K562 (cell line): ENCODE results near the gene AIFM1. TPM values are rescaled to one million over a fixed set of nuclear protein-coding genes. Genes with fewer than 3 reads are reported as not detected.

Source experiments
- HEY1 ChIP-seq: fragments of 250-450 bp; sonication (Bioruptor Pico); IDR thresholded peaks from 2 replicates; pipeline ENCODE4 v1.5.0; 2020; ENCODE audit warnings: mild to moderate bottlenecking, moderate library complexity, borderline replicate concordance
- HNRNPL ChIP-seq: fragments of 200-400 bp; formaldehyde crosslinking; IDR thresholded peaks from 2 replicates; pipeline ENCODE4 v1.6.1; 2017; ENCODE audit warnings: low read depth, mild to moderate bottlenecking, low read length
- KLF1 ChIP-seq: fragments of 450-650 bp; IDR thresholded peaks from 2 replicates; pipeline ENCODE4 v1.6.1; 2016; ENCODE audit warnings: missing genetic modification characterization, missing compliant biosample characterization
- MTA1 ChIP-seq: fragments of 450-650 bp; IDR thresholded peaks from 2 replicates; pipeline ENCODE4 v1.6.1; 2017; ENCODE audit warnings: borderline replicate concordance
- MYBL2 ChIP-seq, 2 experiments: fragments of 450-650 bp in 1 of 2; sonication (generic) in 1 of 2; formaldehyde crosslinking in 1 of 2; IDR thresholded peaks; 2 replicates each; pipeline versions ENCODE4 v1.6.1 to v1.8.1; 2017 to 2022; ENCODE audit warnings: borderline replicate concordance in 1 of 2, inconsistent platforms in 1 of 2, low read depth in 1 of 2, mild to moderate bottlenecking in 1 of 2, missing genetic modification reagents in 1 of 2, moderate library complexity in 1 of 2
- PHF20 ChIP-seq: fragments of 450-650 bp; IDR thresholded peaks from 2 replicates; pipeline ENCODE4 v1.6.1; 2018; ENCODE audit not compliant: partially characterized antibody
- POLR2H ChIP-seq: IDR thresholded peaks from 2 replicates; pipeline ENCODE4 v1.6.1; 2016; ENCODE audit warnings: missing genetic modification characterization, low read depth, mild to moderate bottlenecking, control low read depth, missing compliant biosample characterization, moderate library complexity
- RBM14 ChIP-seq: fragments of 200-400 bp; formaldehyde crosslinking; IDR thresholded peaks from 2 replicates; pipeline ENCODE4 v1.6.1; 2018; ENCODE audit warnings: low read depth, mild to moderate bottlenecking, low read length, moderate library complexity, borderline replicate concordance; ENCODE audit not compliant: insufficient read depth
- SETDB1 ChIP-seq: IDR thresholded peaks from one replicate; pipeline ENCODE4 v1.6.1; 2012; ENCODE audit warnings: low read length, control low read depth, inconsistent platforms
- SIN3A ChIP-seq, 2 experiments: fragments of 150-350 bp in 1 of 2; IDR thresholded peaks; 2 replicates each; pipeline ENCODE4 v1.6.1; 2011 to 2016; ENCODE audit warnings: borderline replicate concordance in 2 of 2, low read depth in 2 of 2, low read length in 2 of 2, mild to moderate bottlenecking in 2 of 2, moderate library complexity in 2 of 2; ENCODE audit not compliant: control insufficient read depth in 1 of 2
- TEAD1 ChIP-seq, 2 experiments: fragments of 450-650 bp in 1 of 2; sonication (generic) in 1 of 2; formaldehyde crosslinking; IDR thresholded peaks; 2 replicates each; pipeline versions ENCODE4 v1.4.0 to v1.8.0; 2020 to 2022; ENCODE audit warnings: mild to moderate bottlenecking in 2 of 2, missing genetic modification reagents in 1 of 2
- THRAP3 ChIP-seq: fragments of 450-650 bp; IDR thresholded peaks from 2 replicates; pipeline ENCODE4 v1.6.1; 2016; ENCODE audit warnings: mild to moderate bottlenecking, inconsistent platforms, borderline replicate concordance
- YY1 ChIP-seq, 3 experiments: IDR thresholded peaks; 2 replicates each; pipeline ENCODE4 v1.6.1; 2011; ENCODE audit warnings: low read length in 2 of 3, mild to moderate bottlenecking in 2 of 3, moderate library complexity in 2 of 3, borderline replicate concordance in 1 of 3, control low read depth in 1 of 3, low read depth in 1 of 3; ENCODE audit not compliant: insufficient read depth in 3 of 3, insufficient replicate concordance in 2 of 3, control insufficient read depth in 1 of 3, insufficient read length in 1 of 3; ENCODE audit errors: extremely low read depth in 1 of 3
- ZNF175 ChIP-seq: fragments of 200-800 bp; sonication (Bioruptor generic); IDR thresholded peaks from 2 replicates; pipeline ENCODE4 v1.6.1; 2016; ENCODE audit warnings: low read depth, mild to moderate bottlenecking, missing genetic modification characterization, missing compliant biosample characterization
- ZNF184 ChIP-seq: sonication (generic); formaldehyde crosslinking; IDR thresholded peaks from 2 replicates; pipeline ENCODE4 v1.5.0; 2020; ENCODE audit warnings: missing genetic modification reagents
- ZNF311 ChIP-seq: fragments of 250-450 bp; sonication (Bioruptor Pico); IDR thresholded peaks from 2 replicates; pipeline ENCODE4 v1.4.0; 2020; ENCODE audit warnings: mild to moderate bottlenecking, moderate library complexity
- ZNF57 ChIP-seq: fragments of 450-650 bp; formaldehyde crosslinking; IDR thresholded peaks from 2 replicates; pipeline ENCODE4 v1.4.0; 2020; ENCODE audit warnings: mild to moderate bottlenecking, moderate library complexity
- ZNF644 ChIP-seq: fragments of 200-800 bp; sonication (Bioruptor generic); IDR thresholded peaks from 2 replicates; pipeline ENCODE4 v1.6.1; 2016; ENCODE audit warnings: low read depth, missing genetic modification characterization, missing compliant biosample characterization
- ZNF766 ChIP-seq: fragments of 200-800 bp; sonication (Bioruptor generic); conservative IDR thresholded peaks from 2 replicates; pipeline ENCODE4 v1.6.1; 2016; ENCODE audit warnings: missing genetic modification characterization, missing compliant biosample characterization
- ZNF830 ChIP-seq: fragments of 250-450 bp; sonication (Bioruptor Pico); IDR thresholded peaks from 2 replicates; pipeline ENCODE4 v1.5.0; 2021; ENCODE audit warnings: mild to moderate bottlenecking
- polyA plus RNA-seq, 8 experiments: library from polyadenylated mRNA; depleted of rRNA in 4 of 8; stranded (reverse) in 5 of 8; unstranded in 3 of 8; fragments of >200 nt; fragmentation: Nextera tagmentation in 2 of 8; fragmentation: Illumina TruSeq in 1 of 8; extraction: Ambion mirVana in 2 of 8; extraction: Trizol in 1 of 8; gene quantifications; 2 replicates each; pipeline versions ENCODE4 v1.2.1 to v1.2.3, GENCODE V29; 2011 to 2014; ENCODE audit warnings: inconsistent platforms in 1 of 8, missing spikeins in 1 of 8
- total RNA-seq, 7 experiments: library from RNA; depleted of rRNA in 6 of 7; stranded (reverse); fragments of >200 nt in 6 of 7; fragmentation: Illumina TruSeq in 2 of 7; extraction: Trizol in 2 of 7; gene quantifications; 2 replicates each; pipeline versions ENCODE4 v1.2.1 to v1.2.3, GENCODE V29; 2011 to 2021; ENCODE audit warnings: low replicate concordance in 1 of 7
- TF ChIP-seq, protein P1 (sequence below), 2 experiments: IDR thresholded peaks in 1 of 2; conservative IDR thresholded peaks in 1 of 2; 2 replicates each; pipeline ENCODE4 v1.6.1; 2016; ENCODE audit warnings: low read depth in 2 of 2, mild to moderate bottlenecking in 1 of 2, missing compliant biosample characterization in 1 of 2, missing genetic modification characterization in 1 of 2, moderate library complexity in 1 of 2
- TF ChIP-seq, protein P2 (sequence below): fragments of 250-450 bp; sonication (Bioruptor Pico); IDR thresholded peaks from 2 replicates; pipeline ENCODE4 v1.5.0; 2020; ENCODE audit warnings: mild to moderate bottlenecking

Gene AIFM1
- total and polyA plus RNA-seq, 9 of the 15 experiments (the other 6 are each of a cell fraction or from before 2014, with no cell fraction given): 51.0 to 117 (median 91.2) TPM

DNA sequence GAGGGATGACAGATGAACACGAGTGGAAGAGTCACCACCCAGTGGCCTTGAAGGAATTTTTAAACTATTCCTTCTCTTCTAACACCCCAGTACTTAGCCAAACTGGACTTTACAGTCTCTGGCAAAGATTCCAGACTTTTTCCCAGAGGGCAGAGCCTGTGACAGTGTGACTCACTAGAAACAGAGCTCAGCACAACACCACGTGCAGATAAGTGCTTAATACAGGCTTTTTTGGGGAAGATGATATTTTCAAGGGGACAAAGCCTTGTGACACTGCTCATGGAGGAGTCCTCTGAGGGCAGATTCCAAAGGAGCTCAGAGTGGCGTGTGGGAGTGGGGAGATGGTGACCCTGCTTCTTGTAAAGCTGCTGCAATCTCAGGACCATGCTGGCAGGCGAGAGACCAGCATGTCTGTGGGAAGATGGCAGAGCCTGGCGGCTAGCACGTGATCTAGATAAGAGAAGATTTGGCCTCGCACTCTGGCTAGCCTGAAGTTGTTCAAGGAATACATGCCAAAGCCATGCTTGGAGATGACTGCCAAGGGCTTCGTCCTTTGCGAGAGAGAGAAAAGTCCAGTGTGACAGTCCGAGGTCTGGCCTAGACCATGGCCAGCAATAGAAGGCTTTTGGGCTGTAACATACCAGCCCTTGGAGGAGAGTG lies 8.5 kb upstream of the AIFM1 start (continued):
- TF ChIP-seq KLF1 (tag): no peak
- TF ChIP-seq RBM14: no peak
- no peak for TF ChIP-seq ZNF184
- TF ChIP-seq ZNF766 (CRISPR knock-in tag): no peak
- TF ChIP-seq SETDB1: no peak
- no peak for TF ChIP-seq HNRNPL
- TF ChIP-seq HEY1 (CRISPR knock-in tag): no peak
- TF ChIP-seq POLR2H (tag): no peak
- TF ChIP-seq, protein P1, sequence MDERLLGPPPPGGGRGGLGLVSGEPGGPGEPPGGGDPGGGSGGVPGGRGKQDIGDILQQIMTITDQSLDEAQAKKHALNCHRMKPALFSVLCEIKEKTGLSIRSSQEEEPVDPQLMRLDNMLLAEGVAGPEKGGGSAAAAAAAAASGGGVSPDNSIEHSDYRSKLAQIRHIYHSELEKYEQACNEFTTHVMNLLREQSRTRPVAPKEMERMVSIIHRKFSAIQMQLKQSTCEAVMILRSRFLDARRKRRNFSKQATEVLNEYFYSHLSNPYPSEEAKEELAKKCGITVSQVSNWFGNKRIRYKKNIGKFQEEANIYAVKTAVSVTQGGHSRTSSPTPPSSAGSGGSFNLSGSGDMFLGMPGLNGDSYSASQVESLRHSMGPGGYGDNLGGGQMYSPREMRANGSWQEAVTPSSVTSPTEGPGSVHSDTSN (CRISPR knock-in tag; IDR thresholded peaks at IDR 0.05; ENCODE audit: low read depth): no peak
- TF ChIP-seq, protein P1 (tag; conservative IDR thresholded peaks at IDR 0.05; ENCODE audit: low read depth): no peak
- TF ChIP-seq YY1 (IDR thresholded peaks at IDR 0.05; ENCODE audit: borderline replicate concordance in 1 of 3, control insufficient read depth in 1 of 3, extremely low read depth in 1 of 3, insufficient read depth in 3 of 3, insufficient read length in 1 of 3, insufficient replicate concordance in 2 of 3, low read depth in 1 of 3, low read length in 2 of 3): peak in 1 of 3 experiments; percentile 34
- no peak for TF ChIP-seq ZNF311 (CRISPR knock-in tag)
- no peak for TF ChIP-seq PHF20
- no peak for TF ChIP-seq ZNF830 (CRISPR knock-in tag)
- no peak; the same call in 1 of the 2 replicates for TF ChIP-seq ZNF644 (tag)
- TF ChIP-seq TEAD1 (CRISPR knock-in tag; IDR thresholded peaks at IDR 0.05): no peak
- TF ChIP-seq ZNF57 (CRISPR knock-in tag): no peak
- TF ChIP-seq MTA1: no peak
- TF ChIP-seq, protein P2, sequence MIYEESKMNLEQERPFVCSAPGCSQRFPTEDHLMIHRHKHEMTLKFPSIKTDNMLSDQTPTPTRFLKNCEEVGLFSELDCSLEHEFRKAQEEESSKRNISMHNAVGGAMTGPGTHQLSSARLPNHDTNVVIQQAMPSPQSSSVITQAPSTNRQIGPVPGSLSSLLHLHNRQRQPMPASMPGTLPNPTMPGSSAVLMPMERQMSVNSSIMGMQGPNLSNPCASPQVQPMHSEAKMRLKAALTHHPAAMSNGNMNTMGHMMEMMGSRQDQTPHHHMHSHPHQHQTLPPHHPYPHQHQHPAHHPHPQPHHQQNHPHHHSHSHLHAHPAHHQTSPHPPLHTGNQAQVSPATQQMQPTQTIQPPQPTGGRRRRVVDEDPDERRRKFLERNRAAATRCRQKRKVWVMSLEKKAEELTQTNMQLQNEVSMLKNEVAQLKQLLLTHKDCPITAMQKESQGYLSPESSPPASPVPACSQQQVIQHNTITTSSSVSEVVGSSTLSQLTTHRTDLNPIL (CRISPR knock-in tag): no peak
- TF ChIP-seq SIN3A (IDR thresholded peaks at IDR 0.05; ENCODE audit: borderline replicate concordance in 2 of 2, control insufficient read depth in 1 of 2, low read depth in 2 of 2, low read length in 2 of 2): no peak
- TF ChIP-seq THRAP3: no peak
- TF ChIP-seq MYBL2 (IDR thresholded peaks at IDR 0.05; ENCODE audit: low read depth): no peak
- no peak for TF ChIP-seq MYBL2 (CRISPR knock-in tag; IDR thresholded peaks at IDR 0.05; ENCODE audit: borderline replicate concordance)
- TF ChIP-seq ZNF175 (CRISPR knock-in tag): peak; percentile 70; the same call in 1 of the 2 replicates
